OCI-LY1 (cell line): ENCODE measurements around the gene DRC1.
"Not testable (repeated sequence)": the region's sequence is repeated elsewhere in the genome, so short reads cannot be mapped to it uniquely, and the experiment has no call there.

Experiments used
- H2AFZ ChIP-seq: fragments of 200-600 bp; sonication (generic), shearing (Covaris generic); 2 replicates; pipeline ENCODE4 v1.6.0; 2014; ENCODE audit warnings: antibody characterized with exemption, mild to moderate bottlenecking, low read length
- H3F3A ChIP-seq: fragments of 200-600 bp; sonication (generic), shearing (Covaris generic); 2 replicates; pipeline ENCODE4 v1.6.0; 2014; ENCODE audit warnings: mild to moderate bottlenecking, antibody characterized with exemption, low read length, moderate library complexity; ENCODE audit not compliant: insufficient read depth
- H3K27ac ChIP-seq: fragments of 200-600 bp; sonication (generic); 2 replicates; pipeline ENCODE4 v1.5.1; 2014; ENCODE audit warnings: low read length, mixed run types, mild to moderate bottlenecking, low read depth; ENCODE audit not compliant: poor library complexity, severe bottlenecking
- H3K27me3 ChIP-seq: fragments of 200-600 bp; sonication (generic); 2 replicates; pipeline ENCODE4 v1.6.0; 2014; ENCODE audit warnings: antibody characterized with exemption, mild to moderate bottlenecking, low read length, moderate library complexity; ENCODE audit not compliant: insufficient read depth
- H3K36me3 ChIP-seq: fragments of 200-600 bp; sonication (generic); 2 replicates; pipeline ENCODE4 v1.6.1; 2014; ENCODE audit warnings: mild to moderate bottlenecking, antibody characterized with exemption, low read length, moderate library complexity, mixed read lengths; ENCODE audit not compliant: insufficient read depth
- H3K4me1 ChIP-seq: fragments of 200-600 bp; sonication (generic); 2 replicates; pipeline ENCODE4 v1.5.1; 2014; ENCODE audit warnings: mild to moderate bottlenecking, low read length, moderate library complexity; ENCODE audit not compliant: insufficient read depth, severe bottlenecking
- H3K4me2 ChIP-seq: fragments of 200-600 bp; sonication (generic), shearing (Covaris generic); 2 replicates; pipeline ENCODE4 v1.6.1; 2014; ENCODE audit warnings: low read length
- H3K4me3 ChIP-seq: fragments of 200-600 bp; sonication (generic); 2 replicates; pipeline ENCODE4 v1.5.1; 2014; ENCODE audit warnings: low read length, low read depth, mild to moderate bottlenecking, mixed read lengths; ENCODE audit not compliant: poor library complexity, severe bottlenecking
- H3K79me2 ChIP-seq: fragments of 200-600 bp; shearing (Covaris generic); 2 replicates; pipeline ENCODE4 v1.6.1; 2016; ENCODE audit warnings: mixed run types, low read length, mixed read lengths; ENCODE audit not compliant: insufficient read depth
- H3K9ac ChIP-seq: fragments of 200-600 bp; sonication (generic), shearing (Covaris generic); 2 replicates; pipeline ENCODE4 v1.6.1; 2014; ENCODE audit warnings: mild to moderate bottlenecking, low read length, mixed read lengths
- H3K9me2 ChIP-seq: fragments of 200-600 bp; sonication (generic), shearing (Covaris generic); 2 replicates; pipeline ENCODE4 v1.6.1; 2014; ENCODE audit warnings: low read depth, mild to moderate bottlenecking, low read length, mixed read lengths
- H3K9me3 ChIP-seq: fragments of 200-600 bp; shearing (Covaris generic); 2 replicates; pipeline ENCODE4 v1.6.1; 2014; ENCODE audit warnings: low read length, mixed read lengths
- H4K20me1 ChIP-seq: fragments of 200-600 bp; sonication (generic), shearing (Covaris generic); 2 replicates; pipeline ENCODE4 v1.6.0; 2016; ENCODE audit warnings: mild to moderate bottlenecking, low read length; ENCODE audit not compliant: insufficient read depth
- CTCF ChIP-seq: fragments of 200-600 bp; sonication (generic), shearing (Covaris generic); IDR thresholded peaks from 2 replicates; pipeline ENCODE4 v1.5.1; 2017; ENCODE audit warnings: mild to moderate bottlenecking, antibody characterized with exemption, low read length, moderate library complexity, mixed read lengths
- EZH2 ChIP-seq: fragments of 200-600 bp; sonication (generic), shearing (Covaris generic); IDR thresholded peaks from 2 replicates; pipeline ENCODE4 v1.8.0; 2017; ENCODE audit warnings: borderline replicate concordance, mixed run types, mild to moderate bottlenecking, antibody characterized with exemption, low read length, moderate library complexity, mixed read lengths

The DRC1 gene

DNA sequence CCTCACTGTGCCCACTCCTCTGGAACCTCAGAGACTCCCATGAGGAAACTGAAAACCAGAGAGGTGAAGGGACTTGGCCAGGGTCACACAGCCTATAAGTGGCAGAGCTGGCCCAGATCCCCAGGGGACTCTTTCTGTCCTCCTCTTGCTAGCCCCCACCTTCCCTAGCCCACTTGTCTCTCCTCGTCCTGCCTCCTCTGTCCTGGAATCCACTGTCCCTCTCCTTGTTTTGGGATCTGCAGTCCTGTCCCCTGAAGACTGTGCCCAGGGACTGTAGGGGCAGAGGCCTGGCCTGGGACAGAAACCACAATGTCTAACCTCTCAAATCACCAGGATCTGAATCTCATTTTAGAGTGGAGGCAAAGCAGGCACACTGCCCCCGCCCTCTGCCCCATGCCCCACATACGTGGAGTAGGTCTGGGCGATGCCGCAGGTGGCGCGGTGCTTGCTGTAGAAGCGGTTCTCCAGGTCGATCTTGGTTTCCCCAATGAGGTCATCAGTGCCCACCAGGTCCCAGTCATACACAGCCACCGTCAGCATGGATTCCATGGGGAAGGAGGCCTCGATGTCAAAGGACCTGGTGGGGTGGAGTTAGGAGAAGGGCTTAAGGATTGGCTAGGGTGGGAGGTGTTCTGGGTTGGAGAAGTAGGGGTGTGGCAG lies 63.7 kb downstream of the DRC1 start:
- no peaks in the 10 kb centered on the region for H3K36me3 ChIP-seq
- H4K20me1 ChIP-seq: no peaks in the 10 kb centered on the region
- TF ChIP-seq EZH2 (no peak), CTCF (no peak)
- H3K27ac ChIP-seq: no peak overlapping the region
- H3K9me3 ChIP-seq: no peaks in the 10 kb centered on the region
- no peaks in the 10 kb centered on the region for H3F3A ChIP-seq
- no peaks in the 10 kb centered on the region for H3K9me2 ChIP-seq
- H3K79me2 ChIP-seq: no peaks in the 10 kb centered on the region
- no peak overlapping the region for H3K4me3 ChIP-seq
- H3K9ac ChIP-seq: no peak overlapping the region
- no peak overlapping the region for H3K4me2 ChIP-seq
- no peaks in the 10 kb centered on the region for H3K27me3 ChIP-seq
- H3K4me1 ChIP-seq: no peaks in the 10 kb centered on the region
- no peak overlapping the region for H2AFZ ChIP-seq

GRCh38 chr2:26465981-26466471 lies 64.3 kb downstream of the DRC1 start:
- Histone ChIP-seq H3K4me2 (no peak overlapping the region), H3F3A (no peaks in the 10 kb centered on the region), H3K79me2 (no peaks in the 10 kb centered on the region), H3K9me2 (no peaks in the 10 kb centered on the region), H3K9ac (no peak overlapping the region), H3K4me3 (no peak overlapping the region), H3K9me3 (no peaks in the 10 kb centered on the region), H3K36me3 (no peaks in the 10 kb centered on the region), H3K27ac (no peak overlapping the region), H2AFZ (no peak overlapping the region), H4K20me1 (no peaks in the 10 kb centered on the region), H3K4me1 (no peaks in the 10 kb centered on the region), H3K27me3 (no peaks in the 10 kb centered on the region)
- no peak for TF ChIP-seq EZH2
- no peak for TF ChIP-seq CTCF

DNA sequence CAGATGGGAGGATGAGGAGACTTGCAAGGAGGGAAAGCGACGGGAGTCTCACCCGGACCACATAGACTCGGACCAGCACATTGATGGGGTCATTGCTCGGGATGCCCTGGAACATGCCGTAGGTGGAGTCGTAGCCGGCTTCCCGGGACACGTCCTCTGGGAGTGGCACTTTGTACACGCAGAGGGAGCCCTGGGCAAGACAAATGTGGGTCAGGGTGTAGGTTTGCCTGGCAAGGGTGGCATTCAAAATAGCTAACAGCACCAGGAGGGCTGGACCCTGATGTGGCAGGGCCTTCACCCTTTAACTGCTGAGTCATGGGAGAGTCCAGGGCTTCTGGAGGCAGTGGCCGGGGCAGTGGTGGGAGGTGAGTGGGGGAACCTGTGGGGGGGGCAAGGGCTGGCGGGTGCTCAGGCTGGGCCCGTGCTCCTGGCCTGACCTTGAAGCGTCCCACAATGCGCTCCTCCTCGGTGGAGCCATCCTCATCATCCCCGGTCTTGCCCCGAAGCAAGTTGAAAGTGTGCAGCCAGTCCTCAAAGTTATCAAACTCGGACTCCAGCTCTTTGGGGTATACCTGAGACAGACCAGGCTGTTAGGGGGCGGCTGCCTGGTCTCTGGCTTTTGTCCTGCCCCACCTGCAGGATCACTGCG lies 65.1 kb downstream of the DRC1 start:
- no peak overlapping the region for H3K4me2 ChIP-seq
- no peak overlapping the region for H3K4me3 ChIP-seq
- no peaks in the 10 kb centered on the region for H3F3A ChIP-seq
- no peaks in the 10 kb centered on the region for H3K4me1 ChIP-seq
- H4K20me1 ChIP-seq: no peaks in the 10 kb centered on the region
- no peak overlapping the region for H2AFZ ChIP-seq
- H3K36me3 ChIP-seq: no peaks in the 10 kb centered on the region
- no peaks in the 10 kb centered on the region for H3K9me2 ChIP-seq
- no peak for TF ChIP-seq CTCF
- TF ChIP-seq EZH2: no peak
- H3K9me3 ChIP-seq: no peaks in the 10 kb centered on the region
- no peaks in the 10 kb centered on the region for H3K27me3 ChIP-seq
- no peak overlapping the region for H3K9ac ChIP-seq
- no peaks in the 10 kb centered on the region for H3K79me2 ChIP-seq
- no peak overlapping the region for H3K27ac ChIP-seq

- H3K4me1 ChIP-seq, H3K4me2 ChIP-seq, H3K79me2 ChIP-seq, H3K4me3 ChIP-seq, H3F3A ChIP-seq, H4K20me1 ChIP-seq, H3K9ac ChIP-seq, H3K27me3 ChIP-seq, H3K36me3 ChIP-seq, H3K9me2 ChIP-seq, H3K27ac ChIP-seq, H3K9me3 ChIP-seq, H2AFZ ChIP-seq: not testable (repeated sequence)
Observed at GRCh38 chr2:26468544-26468943, 66.8 kb downstream of the DRC1 start.
